ENCODE measurements around the gene TAPT1. TPM values are rescaled to one million over a fixed set of nuclear protein-coding genes. Genes with fewer than 3 reads are reported as not detected.

Gene TAPT1
- total RNA-seq, 3 donors from 2014 or later = 39.7 to 52.5 (median 43.0) TPM

DNA sequence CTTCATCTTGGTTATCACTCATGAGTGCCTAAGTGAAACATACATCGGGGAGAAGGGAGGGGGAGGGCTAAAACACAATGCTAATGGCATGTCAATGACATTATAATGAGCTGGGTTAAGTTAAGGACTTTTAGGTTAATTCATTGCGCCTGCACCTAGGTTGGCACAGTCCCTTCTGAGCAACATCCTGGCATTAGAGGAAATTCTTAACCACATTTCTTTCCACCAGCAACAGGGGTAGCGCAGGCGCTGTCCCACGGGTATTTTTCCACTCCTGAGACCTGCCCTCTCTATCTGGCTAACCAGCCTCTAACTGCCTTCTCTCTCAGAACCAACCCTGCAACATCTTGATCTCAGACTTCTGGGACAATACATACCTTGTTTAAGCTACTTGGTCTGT is 103.5 kb downstream of the TAPT1 start:
- Histone ChIP-seq H3K4me3 (no peak overlapping the region), H3K9me3 (no peaks in the 10 kb centered on the region), H3K27me3 (no peaks in the 10 kb centered on the region), H3K27ac (peak overlapping the region; percentile 87 to 88), H3K36me3 (no peaks in the 10 kb centered on the region), H3K4me1 (peaks cover 0 to 6% of the 10 kb centered on the region in 2 donors)
- no peak for TF ChIP-seq POLR2A (IDR thresholded peaks at IDR 0.05)
- no peak for TF ChIP-seq POLR2AphosphoS5 (IDR thresholded peaks at IDR 0.05)
- intact Hi-C loops (cut with DNase I; ENCODE audit: low total_unique reads) = no loop called here
- peak in 1 of 2 donors; percentile 55 for DNase-seq (ENCODE audit: low spot score in 2 of 2)

DNA sequence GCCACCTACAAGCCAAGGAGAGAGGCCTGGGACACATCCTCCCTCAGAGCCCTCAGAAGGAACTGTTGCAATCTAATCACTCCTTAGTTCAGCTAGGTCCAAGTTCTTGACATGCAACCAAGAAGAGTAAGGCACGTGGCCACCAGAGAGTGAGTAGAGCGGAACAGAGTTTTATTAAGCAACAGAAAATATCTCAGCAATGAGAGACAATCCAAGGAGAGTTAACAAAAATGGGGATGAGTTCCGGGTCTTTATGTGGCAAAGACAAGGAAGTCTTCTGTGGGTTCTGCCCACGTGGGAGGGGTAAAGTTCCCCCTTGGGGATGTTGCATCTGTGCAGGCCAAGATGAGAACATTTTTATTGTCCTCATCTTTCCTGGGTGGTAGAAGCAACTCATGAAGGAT is 104.0 kb downstream of the TAPT1 start:
- TF ChIP-seq POLR2A (IDR thresholded peaks at IDR 0.05) (no peak), POLR2AphosphoS5 (IDR thresholded peaks at IDR 0.05) (no peak)
- TF ChIP-seq, protein P1, sequence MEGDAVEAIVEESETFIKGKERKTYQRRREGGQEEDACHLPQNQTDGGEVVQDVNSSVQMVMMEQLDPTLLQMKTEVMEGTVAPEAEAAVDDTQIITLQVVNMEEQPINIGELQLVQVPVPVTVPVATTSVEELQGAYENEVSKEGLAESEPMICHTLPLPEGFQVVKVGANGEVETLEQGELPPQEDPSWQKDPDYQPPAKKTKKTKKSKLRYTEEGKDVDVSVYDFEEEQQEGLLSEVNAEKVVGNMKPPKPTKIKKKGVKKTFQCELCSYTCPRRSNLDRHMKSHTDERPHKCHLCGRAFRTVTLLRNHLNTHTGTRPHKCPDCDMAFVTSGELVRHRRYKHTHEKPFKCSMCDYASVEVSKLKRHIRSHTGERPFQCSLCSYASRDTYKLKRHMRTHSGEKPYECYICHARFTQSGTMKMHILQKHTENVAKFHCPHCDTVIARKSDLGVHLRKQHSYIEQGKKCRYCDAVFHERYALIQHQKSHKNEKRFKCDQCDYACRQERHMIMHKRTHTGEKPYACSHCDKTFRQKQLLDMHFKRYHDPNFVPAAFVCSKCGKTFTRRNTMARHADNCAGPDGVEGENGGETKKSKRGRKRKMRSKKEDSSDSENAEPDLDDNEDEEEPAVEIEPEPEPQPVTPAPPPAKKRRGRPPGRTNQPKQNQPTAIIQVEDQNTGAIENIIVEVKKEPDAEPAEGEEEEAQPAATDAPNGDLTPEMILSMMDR (IDR thresholded peaks at IDR 0.05) = no peak
- H3K9me3 ChIP-seq = no peaks in the 10 kb centered on the region
- DNase-seq (ENCODE audit: low spot score in 2 of 2) = peak in 1 of 2 donors; percentile 26
- peaks cover 0 to 6% of the 10 kb centered on the region in 2 donors for H3K4me1 ChIP-seq
- intact Hi-C loops (cut with DNase I; ENCODE audit: low total_unique reads) = no loop called here
- H3K27me3 ChIP-seq = no peaks in the 10 kb centered on the region
- H3K27ac ChIP-seq = peak overlapping the region; percentile 87 to 88
- H3K4me3 ChIP-seq = no peak overlapping the region
- H3K36me3 ChIP-seq = no peaks in the 10 kb centered on the region

GRCh38 chr4:16120720-16121119 is 105.6 kb downstream of the TAPT1 start:
- Histone ChIP-seq H3K36me3 (no peaks in the 10 kb centered on the region), H3K27me3 (no peaks in the 10 kb centered on the region), H3K27ac (peak overlapping the region; percentile 87 to 88), H3K4me3 (no peak overlapping the region), H3K9me3 (no peaks in the 10 kb centered on the region), H3K4me1 (peaks cover 0 to 6% of the 10 kb centered on the region in 2 donors)
- TF ChIP-seq, protein P1 (IDR thresholded peaks at IDR 0.05) = no peak
- TF ChIP-seq POLR2A (IDR thresholded peaks at IDR 0.05) (no peak), POLR2AphosphoS5 (IDR thresholded peaks at IDR 0.05) (no peak)
- intact Hi-C loops (cut with DNase I; ENCODE audit: low total_unique reads) = no loop called here
- no peak for DNase-seq (ENCODE audit: low spot score in 2 of 2)

- TF ChIP-seq, protein P1 (IDR thresholded peaks at IDR 0.05) = no peak
- TF ChIP-seq POLR2AphosphoS5 (IDR thresholded peaks at IDR 0.05) (no peak), POLR2A (IDR thresholded peaks at IDR 0.05) (no peak)
- Histone ChIP-seq H3K4me1 (peaks cover 0 to 6% of the 10 kb centered on the region in 2 donors), H3K27me3 (no peaks in the 10 kb centered on the region), H3K9me3 (no peaks in the 10 kb centered on the region), H3K36me3 (no peaks in the 10 kb centered on the region), H3K4me3 (no peak overlapping the region), H3K27ac (peak overlapping the region in 1 of 2 donors; percentile 88)
- intact Hi-C loops (cut with DNase I; ENCODE audit: low total_unique reads) = no loop called here
- no peak for DNase-seq (ENCODE audit: low spot score in 2 of 2)
These were observed 106.3 kb downstream of the TAPT1 start for GRCh38 chr4:16119981-16120380.

- Histone ChIP-seq H3K27ac (no peak overlapping the region), H3K4me1 (no peaks in the 10 kb centered on the region), H3K4me3 (no peak overlapping the region), H3K36me3 (no peaks in the 10 kb centered on the region), H3K9me3 (no peaks in the 10 kb centered on the region), H3K27me3 (no peaks in the 10 kb centered on the region)
- no peak for DNase-seq (ENCODE audit: low spot score in 2 of 2)
- intact Hi-C loops (cut with DNase I; ENCODE audit: low total_unique reads) = no loop called here
- TF ChIP-seq POLR2AphosphoS5 (IDR thresholded peaks at IDR 0.05) (no peak), POLR2A (IDR thresholded peaks at IDR 0.05) (no peak)
- TF ChIP-seq, protein P1 (IDR thresholded peaks at IDR 0.05) = no peak
These were observed 108.2 kb downstream of the TAPT1 start for GRCh38 chr4:16118090-16118489.

DNA sequence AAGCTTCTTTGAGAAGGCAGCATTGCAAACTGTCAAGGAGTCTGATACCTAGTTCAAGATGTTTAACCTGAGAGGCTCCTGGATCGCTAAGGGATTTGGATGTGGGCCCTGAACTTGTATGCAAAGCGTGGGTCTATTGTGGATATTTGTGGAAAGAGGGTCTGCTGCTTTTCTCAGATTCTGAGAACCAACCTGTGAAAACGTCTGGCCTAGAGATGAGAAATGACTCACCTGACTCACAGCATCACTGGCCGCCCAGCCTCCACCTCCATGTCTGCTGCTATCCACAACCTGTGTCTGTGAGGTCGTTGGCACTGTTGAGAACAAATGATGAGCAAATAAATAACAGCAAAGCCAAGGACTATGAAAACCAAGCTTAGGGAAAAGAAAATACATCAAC is 109.1 kb downstream of the TAPT1 start:
- H3K36me3 ChIP-seq = no peaks in the 10 kb centered on the region
- H3K4me3 ChIP-seq = no peak overlapping the region
- H3K27me3 ChIP-seq = no peaks in the 10 kb centered on the region
- TF ChIP-seq POLR2A (IDR thresholded peaks at IDR 0.05) (no peak), POLR2AphosphoS5 (IDR thresholded peaks at IDR 0.05) (no peak)
- TF ChIP-seq, protein P1 (IDR thresholded peaks at IDR 0.05) = no peak
- peak overlapping the region; percentile 69 to 77 for H3K27ac ChIP-seq
- H3K4me1 ChIP-seq = no peaks in the 10 kb centered on the region
- DNase-seq (ENCODE audit: low spot score in 2 of 2) = no peak
- intact Hi-C loops (cut with DNase I; ENCODE audit: low total_unique reads) = no loop called here
- no peaks in the 10 kb centered on the region for H3K9me3 ChIP-seq
